Measurements from ENCODE around the gene CRABP1. TPM values are rescaled to one million over a fixed set of nuclear protein-coding genes. Genes with fewer than 3 reads are reported as not detected.

CRABP1 gene
- total RNA-seq, 2 experiments from 2014 or later: 0.38 to 0.52 TPM

GRCh38 chr15:78392430-78392829, 52.3 kb downstream of the CRABP1 start:
- no peak overlapping the region for H3K27ac Mint-ChIP-seq
- no peak overlapping the region for H3K4me3 Mint-ChIP-seq
- H3K9me3 Mint-ChIP-seq: no peaks in the 10 kb centered on the region
- DNase-seq: no peak
- no peaks in the 10 kb centered on the region for H3K27me3 Mint-ChIP-seq (ENCODE audit: low read depth)
- intact Hi-C loops (cut with micrococcal nuclease): no loop called here
- no peaks in the 10 kb centered on the region for H3K36me3 Mint-ChIP-seq (ENCODE audit: low read depth)
- CTCF ChIA-PET: no interaction called here
- H3K4me1 Mint-ChIP-seq (ENCODE audit: low read depth): no peaks in the 10 kb centered on the region

- H3K4me3 Mint-ChIP-seq: no peak overlapping the region
- CTCF ChIA-PET: interaction anchor here (1.2 kb wide), 1 partner anchor 10 kb away, joined by 3 read pairs; no protein-coding TSS in a partner anchor
- intact Hi-C loops (cut with micrococcal nuclease): no loop called here
- no peaks in the 10 kb centered on the region for H3K27me3 Mint-ChIP-seq (ENCODE audit: low read depth)
- no peaks in the 10 kb centered on the region for H3K36me3 Mint-ChIP-seq (ENCODE audit: low read depth)
- DNase-seq: no peak
- H3K4me1 Mint-ChIP-seq (ENCODE audit: low read depth): no peaks in the 10 kb centered on the region
- no peak overlapping the region for H3K27ac Mint-ChIP-seq
- H3K9me3 Mint-ChIP-seq: no peaks in the 10 kb centered on the region
Observed at GRCh38 chr15:78393137-78393536, 53.0 kb downstream of the CRABP1 start.

DNA sequence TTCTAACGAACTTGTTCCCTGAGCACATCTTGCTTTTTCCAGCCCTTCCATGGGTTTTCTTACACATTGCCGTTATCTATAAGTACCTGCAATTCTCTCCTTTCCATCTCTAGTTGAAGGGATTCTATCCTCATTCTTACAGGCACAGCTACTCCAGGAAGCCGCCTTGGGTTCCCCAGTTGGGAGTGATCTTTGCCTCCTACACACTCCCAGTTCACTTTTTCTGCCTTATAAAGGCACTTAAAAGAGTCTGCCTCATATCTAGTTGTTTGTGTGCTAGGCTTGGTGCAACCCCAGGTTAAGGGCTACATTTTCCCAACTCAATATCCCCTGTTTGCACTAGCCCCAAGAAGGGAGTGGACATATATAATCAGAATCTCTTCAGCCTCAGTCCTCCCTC, 53.9 kb downstream of the CRABP1 start:
- no peaks in the 10 kb centered on the region for H3K27me3 Mint-ChIP-seq (ENCODE audit: low read depth)

DNA sequence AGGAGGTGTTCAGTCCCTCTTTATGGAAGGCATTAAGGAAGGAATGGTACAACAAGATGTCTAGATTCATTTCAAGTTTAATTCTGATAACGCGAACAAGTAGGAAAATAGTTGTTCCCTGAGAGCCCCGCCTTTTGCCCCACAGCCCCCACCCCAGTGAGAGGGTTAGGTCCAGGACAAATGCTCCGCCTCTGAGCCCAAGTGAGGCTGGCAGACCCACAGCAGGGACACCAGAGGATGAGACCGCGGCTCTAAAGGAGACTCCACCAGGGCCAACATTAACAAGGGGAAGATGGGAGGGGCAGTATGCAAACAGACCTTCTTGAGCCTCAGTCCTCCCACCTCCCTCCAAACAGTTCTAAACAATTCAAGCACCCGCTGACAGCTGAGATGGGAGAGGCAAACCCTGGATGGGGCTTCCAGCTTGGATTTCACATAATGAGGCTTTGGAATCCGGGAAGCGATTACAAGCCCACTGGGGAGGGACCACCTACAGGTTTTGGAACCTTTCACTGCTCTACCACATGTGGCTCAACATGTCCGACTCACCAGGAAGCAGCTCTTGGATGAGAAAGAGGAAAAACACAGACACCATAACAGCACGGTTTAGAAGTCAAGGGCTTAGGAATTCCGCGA, 54.9 kb downstream of the CRABP1 start:
- DNase-seq: no peak
- H3K27ac Mint-ChIP-seq: no peak overlapping the region
- intact Hi-C loops (cut with micrococcal nuclease): no loop called here
- H3K4me3 Mint-ChIP-seq: no peak overlapping the region
- H3K36me3 Mint-ChIP-seq (ENCODE audit: low read depth): no peaks in the 10 kb centered on the region
- CTCF ChIA-PET: no interaction called here
- no peaks in the 10 kb centered on the region for H3K9me3 Mint-ChIP-seq
- no peaks in the 10 kb centered on the region for H3K4me1 Mint-ChIP-seq (ENCODE audit: low read depth)
- H3K27me3 Mint-ChIP-seq (ENCODE audit: low read depth): no peaks in the 10 kb centered on the region

More for the DNA sequence above, 53.9 kb downstream of the CRABP1 start:
- intact Hi-C loops (cut with micrococcal nuclease): no loop called here
- H3K27ac Mint-ChIP-seq: no peak overlapping the region
- H3K36me3 Mint-ChIP-seq (ENCODE audit: low read depth): no peaks in the 10 kb centered on the region
- no peak for DNase-seq
- no peaks in the 10 kb centered on the region for H3K9me3 Mint-ChIP-seq
- H3K4me1 Mint-ChIP-seq (ENCODE audit: low read depth): no peaks in the 10 kb centered on the region
- no peak overlapping the region for H3K4me3 Mint-ChIP-seq
- CTCF ChIA-PET: interaction anchor here (1.2 kb wide), 1 partner anchor 11 kb away, joined by 3 read pairs; no protein-coding TSS in a partner anchor

- H3K36me3 Mint-ChIP-seq (ENCODE audit: low read depth): no peaks in the 10 kb centered on the region
- CTCF ChIA-PET: interaction anchor here (1.1 to 1.4 kb wide), 2 partner anchors 8 to 17 kb away, joined by 3 to 4 read pairs; no protein-coding TSS in a partner anchor
Observed at GRCh38 chr15:78396186-78396814, 56.1 kb downstream of the CRABP1 start.

GRCh38 chr15:78396976-78397375, 56.8 kb downstream of the CRABP1 start:
- H3K4me3 Mint-ChIP-seq: no peak overlapping the region
- DNase-seq: no peak
- no peaks in the 10 kb centered on the region for H3K4me1 Mint-ChIP-seq (ENCODE audit: low read depth)
- H3K36me3 Mint-ChIP-seq (ENCODE audit: low read depth): no peaks in the 10 kb centered on the region
- intact Hi-C loops (cut with micrococcal nuclease): no loop called here
- no peaks in the 10 kb centered on the region for H3K9me3 Mint-ChIP-seq
- no peak overlapping the region for H3K27ac Mint-ChIP-seq
- no peaks in the 10 kb centered on the region for H3K27me3 Mint-ChIP-seq (ENCODE audit: low read depth)
- CTCF ChIA-PET: interaction anchor here (0.6 to 1.4 kb wide), 3 partner anchors 9 to 16 kb away, joined by 3 to 4 read pairs (median 4); no protein-coding TSS in a partner anchor

More at GRCh38 chr15:78396186-78396814, 56.1 kb downstream of the CRABP1 start:
- Mint-ChIP-seq H3K27ac (no peak overlapping the region), H3K4me3 (no peak overlapping the region), H3K27me3 (ENCODE audit: low read depth) (no peaks in the 10 kb centered on the region), H3K4me1 (ENCODE audit: low read depth) (no peaks in the 10 kb centered on the region), H3K9me3 (no peaks in the 10 kb centered on the region)
- intact Hi-C loops (cut with micrococcal nuclease): no loop called here
- no peak for DNase-seq

- no peaks in the 10 kb centered on the region for H3K36me3 Mint-ChIP-seq (ENCODE audit: low read depth)
- no peaks in the 10 kb centered on the region for H3K27me3 Mint-ChIP-seq (ENCODE audit: low read depth)
- H3K27ac Mint-ChIP-seq: no peak overlapping the region
- no peaks in the 10 kb centered on the region for H3K4me1 Mint-ChIP-seq (ENCODE audit: low read depth)
- no peak overlapping the region for H3K4me3 Mint-ChIP-seq
- H3K9me3 Mint-ChIP-seq: no peaks in the 10 kb centered on the region
- no peak for DNase-seq
- intact Hi-C loops (cut with micrococcal nuclease): no loop called here
- CTCF ChIA-PET: interaction anchor here (0.6 to 1.4 kb wide), 3 partner anchors 9 to 16 kb away, joined by 3 to 4 read pairs (median 4); no protein-coding TSS in a partner anchor
Observed at GRCh38 chr15:78397382-78397781, 57.2 kb downstream of the CRABP1 start.

Other genes starting within 250 kb of the CRABP1 start
- not detected for gene SH2D7, start 247.8 kb upstream of the CRABP1 start, total RNA-seq
- 1 to 10 TPM; 1.9 to 2.1 TPM for gene CIB2, start 208.9 kb upstream of the CRABP1 start, total RNA-seq
- gene IDH3A, start 191.0 kb upstream of the CRABP1 start, total RNA-seq: 100 to 1,000 TPM; 117 to 123 TPM
- not detected for gene ACSBG1, start 105.8 kb upstream of the CRABP1 start, total RNA-seq
- 10 to 100 TPM; 40.1 to 41.6 TPM for gene DNAJA4, start 75.8 kb upstream of the CRABP1 start, total RNA-seq
- gene SKIC8, start 40.7 kb upstream of the CRABP1 start, total RNA-seq: 10 to 100 TPM; 44.2 to 46.9 TPM
- 10 to 100 TPM; 47.6 to 51.7 TPM for gene IREB2, start 97.9 kb downstream of the CRABP1 start, total RNA-seq
- gene HYKK, start 167.2 kb downstream of the CRABP1 start, total RNA-seq: 1 to 10 TPM; 3.4 to 3.6 TPM
- gene PSMA4, start 200.1 kb downstream of the CRABP1 start, total RNA-seq: 100 to 1,000 TPM; 306 to 310 TPM
- 1 to 10 TPM; 1.1 to 1.5 TPM for gene CHRNA5, start 225.2 kb downstream of the CRABP1 start, total RNA-seq